H1 (cell line): ENCODE results near the gene CFAP54. TPM values are rescaled to one million over a fixed set of nuclear protein-coding genes. Genes with fewer than 3 reads are reported as not detected.

Experiments used
- CTCF ChIA-PET: fragments of 300-600 bp; sonication (Branson Sonifier 250); formaldehyde crosslinking; loops from one replicate; lab custom pipeline; 2021; ENCODE audit not compliant: partially characterized antibody; lab: Charles Lee
- POLR2A ChIA-PET: fragments of 300-600 bp; sonication (Branson Sonifier 250); formaldehyde crosslinking; loops from one replicate; lab custom pipeline; 2021; ENCODE audit warnings: inconsistent platforms; ENCODE audit not compliant: partially characterized antibody; lab: Charles Lee
- DNase-seq, 2 experiments: peaks; one replicate each; pipeline versions ENCODE4 v3.0.0 to v3.0.0-alpha.2; 2010 to 2022; ENCODE audit warnings: low spot score in 2 of 2, low read depth in 1 of 2, mixed read lengths in 1 of 2
- FAIRE-seq: peaks from 2 replicates; lab custom pipeline; 2011; peaks lifted over from hg19 to GRCh38; lab: Jason Lieb, UNC
- H2AFZ ChIP-seq: 2 replicates; pipeline ENCODE4 v1.8.1; 2012; ENCODE audit warnings: low read length, inconsistent platforms
- H2AK5ac ChIP-seq: 2 replicates; pipeline ENCODE4 v1.6.1; 2013; ENCODE audit warnings: low read depth, low read length
- H2BK120ac ChIP-seq: replicated peaks from 2 replicates; pipeline ENCODE3; 2013; ENCODE audit warnings: low read depth, low read length, inconsistent platforms
- H2BK12ac ChIP-seq: 2 replicates; pipeline ENCODE4 v1.6.1; 2013; ENCODE audit warnings: low read depth, low read length
- H2BK15ac ChIP-seq: 2 replicates; pipeline ENCODE4 v1.6.1; 2013; ENCODE audit warnings: low read length
- H2BK20ac ChIP-seq: 2 replicates; pipeline ENCODE4 v1.6.1; 2013; ENCODE audit warnings: low read length
- H2BK5ac ChIP-seq: 2 replicates; pipeline ENCODE4 v1.6.1; 2013; ENCODE audit warnings: low read depth, low read length
- H3K14ac ChIP-seq: 2 replicates; pipeline ENCODE4 v1.6.1; 2013; ENCODE audit warnings: inconsistent platforms; ENCODE audit not compliant: insufficient read length
- H3K18ac ChIP-seq: 2 replicates; pipeline ENCODE4 v1.6.1; 2013; ENCODE audit warnings: low read length; ENCODE audit errors: extremely low read depth
- H3K23ac ChIP-seq: 2 replicates; pipeline ENCODE4 v1.6.1; 2013; ENCODE audit warnings: inconsistent platforms; ENCODE audit not compliant: insufficient read length
- H3K23me2 ChIP-seq: 2 replicates; pipeline ENCODE4 v1.6.1; 2013; ENCODE audit warnings: low read depth, low read length
- H3K27ac ChIP-seq: 2 replicates; pipeline ENCODE4 v1.6.1; 2011; ENCODE audit warnings: low read depth, low read length, inconsistent platforms
- H3K27me3 ChIP-seq, 4 experiments: replicated peaks in 1 of 4; 1 replicate in 1 of 4; 2 replicates in 3 of 4; pipeline versions ENCODE4 v1.6.1 to v1.8.1; 2011 to 2013; ENCODE audit warnings: low read length in 3 of 4, mild to moderate bottlenecking in 3 of 4, inconsistent platforms in 2 of 4, mixed read lengths in 2 of 4, moderate library complexity in 1 of 4; ENCODE audit not compliant: control insufficient read depth in 3 of 4, insufficient read depth in 3 of 4; ENCODE audit errors: extremely low read depth in 1 of 4
- H3K36me3 ChIP-seq, 4 experiments: 2 replicates each; pipeline versions ENCODE4 v1.6.1 to v1.8.1; 2011 to 2013; ENCODE audit warnings: mild to moderate bottlenecking in 4 of 4, low read length in 3 of 4, moderate library complexity in 2 of 4, control low read depth in 1 of 4, inconsistent platforms in 1 of 4; ENCODE audit not compliant: insufficient read depth in 4 of 4, control insufficient read depth in 2 of 4
- H3K4ac ChIP-seq: replicated peaks from 2 replicates; pipeline ENCODE3; 2013; ENCODE audit warnings: low read length, low read depth, mixed read lengths, inconsistent platforms; ENCODE audit not compliant: insufficient read length
- H3K4me1 ChIP-seq, 4 experiments: replicated peaks in 1 of 4; 1 replicate in 1 of 4; 2 replicates in 3 of 4; pipeline versions ENCODE4 v1.6.1 to v1.8.1; 2011 to 2013; ENCODE audit warnings: low read length in 3 of 4, inconsistent platforms in 2 of 4, mixed read lengths in 1 of 4; ENCODE audit not compliant: insufficient read depth in 4 of 4, control insufficient read depth in 3 of 4
- H3K4me2 ChIP-seq, 2 experiments: 2 replicates each; pipeline versions ENCODE4 v1.6.1 to v1.8.1; 2011 to 2013; ENCODE audit warnings: low read depth in 2 of 2, low read length in 2 of 2, control low read depth in 1 of 2, inconsistent platforms in 1 of 2, mild to moderate bottlenecking in 1 of 2; ENCODE audit not compliant: insufficient read depth in 1 of 2
- H3K4me3 ChIP-seq, 4 experiments: fragments of 200-600, 300-600 bp in 1 of 4; sonication (generic), shearing (Covaris generic), sonication (Bioruptor Twin) in 1 of 4; 2 replicates each; pipeline versions ENCODE4 v1.5.1 to v1.8.1; 2011 to 2016; ENCODE audit warnings: low read length in 4 of 4, low read depth in 3 of 4, control low read depth in 2 of 4, inconsistent platforms in 2 of 4, mild to moderate bottlenecking in 2 of 4, mixed read lengths in 1 of 4, moderate library complexity in 1 of 4; ENCODE audit not compliant: insufficient read depth in 2 of 4; ENCODE audit errors: extremely low read depth in 1 of 4
- H3K56ac ChIP-seq: replicated peaks from 2 replicates; pipeline ENCODE3; 2013; ENCODE audit warnings: low read depth, mild to moderate bottlenecking, mixed read lengths, low read length, inconsistent platforms; ENCODE audit not compliant: insufficient read length
- H3K79me1 ChIP-seq: 2 replicates; pipeline ENCODE4 v1.6.1; 2013; ENCODE audit warnings: low read depth, low read length, control low read depth
- H3K79me2 ChIP-seq, 2 experiments: 2 replicates each; pipeline versions ENCODE4 v1.6.1 to v1.8.1; 2012 to 2013; ENCODE audit warnings: low read length in 2 of 2, mild to moderate bottlenecking in 2 of 2, inconsistent platforms in 1 of 2; ENCODE audit not compliant: insufficient read depth in 2 of 2, control insufficient read depth in 1 of 2
- H3K9ac ChIP-seq, 4 experiments: replicated peaks in 1 of 4; 1 replicate in 1 of 4; 2 replicates in 3 of 4; pipeline versions ENCODE4 v1.6.1 to v1.8.1; 2011 to 2013; ENCODE audit warnings: low read depth in 3 of 4, low read length in 3 of 4, control low read depth in 2 of 4, mild to moderate bottlenecking in 2 of 4, moderate library complexity in 2 of 4, inconsistent platforms in 1 of 4; ENCODE audit errors: extremely low read depth in 1 of 4
- H3K9me3 ChIP-seq, 2 experiments: 2 replicates each; pipeline versions ENCODE4 v1.6.1 to v1.8.1; 2012 to 2013; ENCODE audit warnings: mild to moderate bottlenecking in 2 of 2, moderate library complexity in 2 of 2, control low read depth in 1 of 2, inconsistent platforms in 1 of 2, low read depth in 1 of 2, low read length in 1 of 2, mixed read lengths in 1 of 2; ENCODE audit not compliant: insufficient read depth in 2 of 2
- H4K20me1 ChIP-seq, 2 experiments: replicated peaks in 1 of 2; 2 replicates each; pipeline versions ENCODE3 to v1.8.1; 2011 to 2013; ENCODE audit warnings: inconsistent platforms in 2 of 2, low read length in 2 of 2, mild to moderate bottlenecking in 1 of 2; ENCODE audit not compliant: insufficient read depth in 2 of 2, control insufficient read depth in 1 of 2
- H4K5ac ChIP-seq: 2 replicates; pipeline ENCODE4 v1.6.1; 2013; ENCODE audit warnings: low read length, low read depth, mixed read lengths, inconsistent platforms; ENCODE audit not compliant: insufficient read length
- H4K8ac ChIP-seq: 2 replicates; pipeline ENCODE4 v1.8.0; 2013; ENCODE audit warnings: mild to moderate bottlenecking, moderate library complexity, low read length, inconsistent platforms; ENCODE audit not compliant: insufficient read depth; ENCODE audit errors: extremely low read depth
- H4K91ac ChIP-seq: replicated peaks from 2 replicates; pipeline ENCODE3; 2013; ENCODE audit warnings: low read length, mixed read lengths, inconsistent platforms; ENCODE audit not compliant: insufficient read length
- FOSL1 ChIP-seq: IDR thresholded peaks from 2 replicates; pipeline ENCODE4 v1.6.1; 2011; ENCODE audit warnings: mild to moderate bottlenecking, low read depth, low read length, moderate library complexity; ENCODE audit not compliant: insufficient read depth
- GABPA ChIP-seq: IDR thresholded peaks from 2 replicates; pipeline ENCODE4 v1.6.1; 2011; ENCODE audit warnings: mild to moderate bottlenecking, low read length, moderate library complexity, borderline replicate concordance; ENCODE audit not compliant: insufficient read depth
- HDAC6 ChIP-seq: IDR thresholded peaks from one replicate; pipeline ENCODE4 v1.7.1; 2012; ENCODE audit warnings: low read depth, mild to moderate bottlenecking, inconsistent platforms, low read length, moderate library complexity
- KDM5A ChIP-seq: fragments of 200-600 bp; IDR thresholded peaks from 2 replicates; pipeline ENCODE4 v1.7.1; 2012; ENCODE audit warnings: mild to moderate bottlenecking, low read length, inconsistent platforms, mixed read lengths
- SIX5 ChIP-seq: IDR thresholded peaks from 2 replicates; pipeline ENCODE4 v1.6.1; 2011; ENCODE audit warnings: mild to moderate bottlenecking, low read depth, low read length
- TCF12 ChIP-seq: IDR thresholded peaks from 2 replicates; pipeline ENCODE4 v1.6.1; 2011; ENCODE audit warnings: low read depth, mild to moderate bottlenecking, low read length
- WGBS, 2 experiments: shearing (Covaris generic) in 1 of 2; methylation state at CpG; one replicate each; pipeline versions ENCODE4 v1.1.6 to v1.1.7; 2013 to 2015; ENCODE audit warnings: low lambda C conversion rate in 2 of 2, mixed read lengths in 2 of 2, inconsistent platforms in 1 of 2, low coverage in 1 of 2, missing lambda C conversion rate in 1 of 2; ENCODE audit not compliant: insufficient replicate concordance in 2 of 2, insufficient coverage in 1 of 2, insufficient read length in 1 of 2; ENCODE audit errors: extremely low coverage in 1 of 2, missing lambda C conversion rate in 1 of 2; 5-methylcytosine and 5-hydroxymethylcytosine counted together
- polyA plus RNA-seq, 7 experiments: library from polyadenylated mRNA; depleted of rRNA in 3 of 7; stranded (reverse) in 5 of 7; unstranded in 2 of 7; fragments of >200 nt in 5 of 7; fragments of 200-250 nt in 2 of 7; gene quantifications; 1 replicate in 5 of 7; 2 replicates in 1 of 7; 4 replicates in 1 of 7; pipeline versions ENCODE4 v1.2.1 to v1.2.3, GENCODE V29; 2011 to 2013; ENCODE audit warnings: missing spikeins in 2 of 7, mixed read lengths in 2 of 7
- total RNA-seq: library from RNA; stranded (reverse); fragmentation: NEBNext Ultra II Directional; extraction: Animal tissue kit (Norgen Biotek cat#: 25700); gene quantifications from 2 replicates; pipeline ENCODE4 v1.2.1, GENCODE V29; 2021
- TF ChIP-seq, protein P1 (sequence below): IDR thresholded peaks from 2 replicates; pipeline ENCODE4 v1.6.1; 2012; ENCODE audit warnings: inconsistent platforms

Gene CFAP54
- total and polyA plus RNA-seq, 2 of the 8 experiments (the other 6 are each of a cell fraction or from before 2014, with no cell fraction given), result 0.17 to 0.33 TPM

DNA sequence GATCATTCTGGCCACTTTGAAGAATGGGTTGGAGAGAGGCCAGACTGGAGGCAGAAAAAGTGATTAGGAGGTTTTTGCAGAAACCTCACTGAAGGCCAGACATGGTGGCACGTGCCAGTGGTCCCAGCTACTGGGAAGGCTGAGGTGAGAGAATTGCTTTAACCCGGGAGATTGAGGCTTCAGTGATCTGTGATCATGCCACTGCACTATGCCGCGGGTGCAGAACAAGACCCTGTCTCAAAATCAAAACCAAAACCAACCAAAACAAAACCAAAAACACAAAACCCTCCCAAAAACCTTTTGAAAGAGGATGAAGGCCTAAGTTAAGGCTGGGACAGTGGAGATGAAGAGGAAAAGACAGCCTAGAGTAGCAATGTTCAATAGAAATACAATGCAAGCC is 15.2 kb upstream of the CFAP54 start:
- Histone ChIP-seq H3K23ac (no peak overlapping the region), H2AK5ac (no peak overlapping the region), H3K4ac (no peak overlapping the region), H3K27me3 (no peaks in the 10 kb centered on the region), H3K18ac (no peak overlapping the region), H2BK20ac (no peak overlapping the region), H3K4me3 (no peak overlapping the region), H3K27ac (no peak overlapping the region), H2BK12ac (no peak overlapping the region), H3K56ac (no peak overlapping the region), H2AFZ (no peak overlapping the region), H4K20me1 (no peaks in the 10 kb centered on the region), H3K9me3 (no peaks in the 10 kb centered on the region), H3K4me1 (no peaks in the 10 kb centered on the region), H3K23me2 (no peaks in the 10 kb centered on the region), H2BK120ac (no peak overlapping the region), H3K79me2 (no peaks in the 10 kb centered on the region), H3K36me3 (no peaks in the 10 kb centered on the region), H3K4me2 (no peak overlapping the region), H2BK15ac (no peak overlapping the region), H3K14ac (no peak overlapping the region), H3K79me1 (no peaks in the 10 kb centered on the region), H4K5ac (no peak overlapping the region), H2BK5ac (no peak overlapping the region), H4K91ac (no peak overlapping the region), H3K9ac (no peak overlapping the region), H4K8ac (no peak overlapping the region)
- DNase-seq (no peak), FAIRE-seq (no peak)
- 84% methylated on average over 4 of the region's 4 CpGs; no CpG with 5 or more reads in 1 of the 2 experiments for WGBS, 2 experiments
- ChIA-PET POLR2A (no interaction called here), CTCF (interaction anchor here (1.9 kb wide), 1 partner anchor 15 kb away, joined by 7 read pairs; the partner anchor contains the start of gene CFAP54)
- TF ChIP-seq SIX5, result no peak
- TF ChIP-seq HDAC6, result no peak
- TF ChIP-seq GABPA, result no peak
- no peak for TF ChIP-seq FOSL1
- no peak for TF ChIP-seq KDM5A
- TF ChIP-seq TCF12, result no peak
- TF ChIP-seq, protein P1, sequence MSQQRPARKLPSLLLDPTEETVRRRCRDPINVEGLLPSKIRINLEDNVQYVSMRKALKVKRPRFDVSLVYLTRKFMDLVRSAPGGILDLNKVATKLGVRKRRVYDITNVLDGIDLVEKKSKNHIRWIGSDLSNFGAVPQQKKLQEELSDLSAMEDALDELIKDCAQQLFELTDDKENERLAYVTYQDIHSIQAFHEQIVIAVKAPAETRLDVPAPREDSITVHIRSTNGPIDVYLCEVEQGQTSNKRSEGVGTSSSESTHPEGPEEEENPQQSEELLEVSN, result no peak
